Vagina (tissue), 2 donors: ENCODE data around the gene FKBP15. TPM values are rescaled to one million over a fixed set of nuclear protein-coding genes. Genes with fewer than 3 reads are reported as not detected.
A peak's percentile ranks its signal among the peaks of the same experiment; 100 is the strongest.
"Not testable (repeated sequence)": the region's sequence is repeated elsewhere in the genome, so short reads cannot be mapped to it uniquely, and the experiment has no call there.

ENCODE experiments used
- DNase-seq, 2 donors: peaks; one replicate each; pipeline ENCODE4 v3.0.0-alpha.2; 2017; ENCODE audit errors: extremely low spot score in 2 of 2
- H3K27ac ChIP-seq: fragments of 200-600 bp; sonication (generic); one replicate; pipeline ENCODE4 v1.5.1; 2019
- H3K27me3 ChIP-seq: fragments of 200-600 bp; sonication (generic); one replicate; pipeline ENCODE4 v1.5.1; 2019
- H3K36me3 ChIP-seq, 2 donors: fragments of 200-600 bp; sonication (generic); one replicate each; pipeline ENCODE4 v1.5.1; 2017 to 2019
- H3K4me1 ChIP-seq: fragments of 200-600 bp; sonication (generic); one replicate; pipeline ENCODE4 v1.5.1; 2019
- H3K4me3 ChIP-seq, 2 donors: fragments of 200-600 bp; sonication (generic); 1 replicate in 1 of 2; 2 replicates in 1 of 2; pipeline ENCODE4 v1.5.1; 2016 to 2019
- H3K9me3 ChIP-seq: fragments of 200-600 bp; sonication (generic); one replicate; pipeline ENCODE4 v1.5.1; 2019
- POLR2A ChIP-seq, 2 donors: fragments of 450-650 bp; IDR thresholded peaks; one replicate each; pipeline ENCODE4 v1.6.1; 2017; ENCODE audit warnings: antibody characterized with exemption in 2 of 2, mild to moderate bottlenecking in 2 of 2, moderate library complexity in 2 of 2
- POLR2AphosphoS5 ChIP-seq, 2 donors: sonication (generic); formaldehyde crosslinking; IDR thresholded peaks; one replicate each; pipeline ENCODE4 v1.9.0; 2017; ENCODE audit warnings: antibody characterized with exemption in 2 of 2, mild to moderate bottlenecking in 2 of 2, low read depth in 1 of 2; ENCODE audit not compliant: insufficient read depth in 1 of 2
- intact Hi-C: fragments of 100-400 bp; cut with DNase I; formaldehyde crosslinking; loops from one replicate; pipeline ENCODE4 v1.15.1; 2023
- total RNA-seq: library from RNA; depleted of rRNA; stranded (reverse); fragments of >200 nt; gene quantifications from one replicate; pipeline ENCODE4 v1.2.3, GENCODE V29; 2016
- TF ChIP-seq, protein P1 (sequence below), 3 experiments: fragments of 450-650 bp in 2 of 3; fragments of 200-600 bp in 1 of 3; sonication (generic) in 1 of 3; IDR thresholded peaks; one replicate each; pipeline ENCODE4 v1.5.1; 2017 to 2019; ENCODE audit warnings: antibody characterized with exemption in 3 of 3, mild to moderate bottlenecking in 2 of 3, moderate library complexity in 2 of 3

Gene FKBP15
- total RNA-seq, 1 donor from 2014 or later, result 28.7 TPM

DNA sequence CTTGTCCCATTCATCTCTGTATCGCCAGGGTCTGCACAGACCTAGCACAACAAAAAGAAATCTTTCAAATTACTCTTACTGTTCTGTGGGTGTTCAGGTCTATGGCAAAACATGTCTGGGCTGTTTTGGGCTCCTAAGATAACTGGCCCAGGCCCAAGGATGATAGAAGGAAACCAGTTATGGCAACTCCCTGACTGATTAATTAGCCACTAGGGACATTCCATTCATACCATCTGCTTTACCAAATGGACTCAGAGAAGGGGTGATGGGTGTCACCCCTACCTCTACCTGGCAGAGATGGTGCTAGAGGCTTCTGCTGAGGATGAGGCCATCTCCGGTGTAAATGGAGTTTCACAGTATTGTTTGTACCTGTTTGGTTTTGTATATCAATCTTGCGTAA, 68.4 kb downstream of the FKBP15 start:
- intact Hi-C loops, result no loop called here
- DNase-seq, result no peak
- no peak for TF ChIP-seq POLR2A (IDR thresholded peaks at IDR 0.05)
- TF ChIP-seq, protein P1, sequence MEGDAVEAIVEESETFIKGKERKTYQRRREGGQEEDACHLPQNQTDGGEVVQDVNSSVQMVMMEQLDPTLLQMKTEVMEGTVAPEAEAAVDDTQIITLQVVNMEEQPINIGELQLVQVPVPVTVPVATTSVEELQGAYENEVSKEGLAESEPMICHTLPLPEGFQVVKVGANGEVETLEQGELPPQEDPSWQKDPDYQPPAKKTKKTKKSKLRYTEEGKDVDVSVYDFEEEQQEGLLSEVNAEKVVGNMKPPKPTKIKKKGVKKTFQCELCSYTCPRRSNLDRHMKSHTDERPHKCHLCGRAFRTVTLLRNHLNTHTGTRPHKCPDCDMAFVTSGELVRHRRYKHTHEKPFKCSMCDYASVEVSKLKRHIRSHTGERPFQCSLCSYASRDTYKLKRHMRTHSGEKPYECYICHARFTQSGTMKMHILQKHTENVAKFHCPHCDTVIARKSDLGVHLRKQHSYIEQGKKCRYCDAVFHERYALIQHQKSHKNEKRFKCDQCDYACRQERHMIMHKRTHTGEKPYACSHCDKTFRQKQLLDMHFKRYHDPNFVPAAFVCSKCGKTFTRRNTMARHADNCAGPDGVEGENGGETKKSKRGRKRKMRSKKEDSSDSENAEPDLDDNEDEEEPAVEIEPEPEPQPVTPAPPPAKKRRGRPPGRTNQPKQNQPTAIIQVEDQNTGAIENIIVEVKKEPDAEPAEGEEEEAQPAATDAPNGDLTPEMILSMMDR (IDR thresholded peaks at IDR 0.05), result no peak
- no peak for TF ChIP-seq POLR2AphosphoS5 (IDR thresholded peaks at IDR 0.05; ENCODE audit: insufficient read depth in 1 of 2, low read depth in 1 of 2)

DNA sequence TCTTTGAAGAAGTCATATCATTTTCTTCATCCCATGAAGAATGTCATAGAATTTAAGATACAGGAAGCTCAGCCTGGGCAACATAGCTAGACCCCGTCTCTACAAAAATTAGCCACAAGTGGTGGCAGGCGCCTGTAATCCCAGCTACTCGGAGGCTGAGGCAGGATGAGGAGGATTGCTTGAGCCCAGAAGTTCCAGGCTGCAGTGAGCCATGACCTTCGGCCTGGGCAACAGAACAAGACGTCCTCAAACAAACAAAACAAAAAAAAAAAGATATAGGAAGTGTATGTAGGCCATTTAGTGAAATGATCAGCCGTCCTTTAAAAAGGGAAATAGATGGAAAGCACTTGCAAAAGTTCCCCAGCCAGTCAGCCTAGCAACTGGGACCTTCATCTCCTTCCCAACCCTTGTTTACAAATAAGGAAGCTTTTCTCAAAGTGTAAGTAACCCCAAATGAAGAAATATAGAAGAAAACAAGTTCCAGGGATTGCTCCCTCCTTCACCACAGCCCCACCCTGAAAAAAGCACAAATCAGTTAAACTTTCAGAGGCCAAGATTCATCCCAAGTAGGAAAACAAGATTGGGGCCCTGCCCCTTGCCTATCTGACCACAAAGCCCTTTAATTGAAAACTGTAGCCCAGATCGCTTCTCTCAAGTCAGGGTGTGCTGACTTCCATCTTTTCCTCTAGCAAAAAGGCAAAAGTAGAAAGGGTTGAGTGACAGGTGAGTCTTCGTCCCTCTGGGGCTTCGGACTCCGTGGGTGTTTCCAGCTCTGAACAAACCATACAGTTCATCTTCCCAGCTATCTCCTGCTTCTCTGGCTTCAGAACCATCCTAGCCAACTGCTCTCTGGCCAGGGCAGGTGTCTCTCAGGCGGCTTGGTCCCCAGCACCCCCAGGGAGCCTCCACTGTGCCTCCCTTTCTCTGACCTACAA, 69.1 kb downstream of the FKBP15 start:
- Histone ChIP-seq H3K4me3 (peak overlapping the region; percentile 95), H3K9me3 (no peaks in the 10 kb centered on the region), H3K36me3 (peaks cover 0 to 1% of the 10 kb centered on the region in 2 donors), H3K27me3 (no peaks in the 10 kb centered on the region), H3K4me1 (peaks cover 32% of the 10 kb centered on the region), H3K27ac (peak overlapping the region; percentile 90)
- intact Hi-C loops, result no loop called here
- peak in 1 of 2 donors; percentile 52 for DNase-seq
- TF ChIP-seq, protein P1 (IDR thresholded peaks at IDR 0.05), result no peak
- no peak for TF ChIP-seq POLR2AphosphoS5 (IDR thresholded peaks at IDR 0.05; ENCODE audit: insufficient read depth in 1 of 2, low read depth in 1 of 2)
- no peak for TF ChIP-seq POLR2A (IDR thresholded peaks at IDR 0.05)

More for the DNA sequence above, 68.4 kb downstream of the FKBP15 start:
- Histone ChIP-seq H3K4me1 (peaks cover 32% of the 10 kb centered on the region), H3K4me3 (peak overlapping the region in 1 of 2 donors; percentile 95), H3K36me3 (peaks cover 0 to 8% of the 10 kb centered on the region in 2 donors), H3K9me3 (no peaks in the 10 kb centered on the region), H3K27ac (peak overlapping the region; percentile 90), H3K27me3 (no peaks in the 10 kb centered on the region)

DNA sequence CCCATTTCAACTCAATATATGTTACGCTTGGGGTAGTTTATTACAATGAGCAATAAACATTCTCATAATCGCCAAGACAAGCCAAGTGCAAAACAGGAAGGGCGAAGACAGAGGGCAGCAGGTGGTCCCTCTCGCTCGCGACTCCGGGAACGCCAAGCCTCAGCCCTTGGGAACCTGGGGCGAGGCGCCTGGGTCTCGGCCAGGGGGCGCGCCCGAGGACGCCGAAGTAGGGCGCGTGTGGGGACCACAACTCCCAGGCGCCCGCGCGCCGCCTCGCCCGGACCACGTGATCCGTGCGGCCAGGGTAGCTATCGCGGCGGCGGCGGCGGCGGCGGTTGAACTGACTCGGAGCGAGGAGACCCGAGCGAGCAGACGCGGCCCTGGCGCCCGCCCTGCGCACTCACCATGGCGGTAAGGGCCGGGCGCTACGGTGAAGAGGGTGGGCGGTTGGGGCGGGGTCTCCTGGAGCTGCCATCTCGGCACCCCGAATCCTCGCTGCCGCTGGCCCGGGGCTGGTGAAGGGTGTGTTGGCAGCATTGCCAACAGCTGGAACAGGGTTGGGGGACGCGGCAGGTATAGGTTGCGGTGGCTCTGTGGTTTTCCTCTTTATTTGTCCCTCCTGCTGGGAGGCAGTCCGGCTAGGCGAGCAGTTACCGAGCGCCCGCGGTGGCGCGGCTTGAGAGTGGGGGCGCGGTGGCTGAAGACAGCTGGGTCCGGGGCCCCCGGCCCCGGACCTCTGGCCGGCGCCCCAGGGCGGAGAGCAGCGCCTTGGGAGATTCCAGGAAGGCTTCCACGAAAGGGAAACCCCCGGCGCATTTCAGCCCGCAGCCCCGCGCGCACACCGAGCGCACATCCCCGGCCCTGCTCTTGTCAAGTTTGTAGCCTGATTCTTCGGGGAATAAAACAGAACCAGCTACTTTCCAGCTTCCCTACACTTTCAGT, 70.1 kb downstream of the FKBP15 start, which contains the start of gene SLC31A2:
Gene SLC31A2 (plus strand): TSS at position 338 of the 942 bp plus-strand sequence. CDS start 68 bp downstream, at position 406.
- TF ChIP-seq, protein P1 (IDR thresholded peaks at IDR 0.05), result peak in 1 of 3 experiments; percentile 50
- TF ChIP-seq POLR2AphosphoS5 (IDR thresholded peaks at IDR 0.05; ENCODE audit: insufficient read depth in 1 of 2, low read depth in 1 of 2) (peak in 1 of 2 donors; percentile 71), POLR2A (IDR thresholded peaks at IDR 0.05) (peak in 1 of 2 donors; percentile 50)
- peak within 1 kb of the TSS; percentile 90 for H3K27ac ChIP-seq
- peaks cover 32% of the 10 kb centered on the region for H3K4me1 ChIP-seq
- no peaks in the 10 kb centered on the region for H3K27me3 ChIP-seq
- H3K4me3 ChIP-seq, result peak within 1 kb of the TSS; percentile 95
- no peaks in the 10 kb centered on the region for H3K9me3 ChIP-seq
- no peak for DNase-seq
- H3K36me3 ChIP-seq, result no peaks in the 10 kb centered on the region
- intact Hi-C loops, result no loop called here

DNA sequence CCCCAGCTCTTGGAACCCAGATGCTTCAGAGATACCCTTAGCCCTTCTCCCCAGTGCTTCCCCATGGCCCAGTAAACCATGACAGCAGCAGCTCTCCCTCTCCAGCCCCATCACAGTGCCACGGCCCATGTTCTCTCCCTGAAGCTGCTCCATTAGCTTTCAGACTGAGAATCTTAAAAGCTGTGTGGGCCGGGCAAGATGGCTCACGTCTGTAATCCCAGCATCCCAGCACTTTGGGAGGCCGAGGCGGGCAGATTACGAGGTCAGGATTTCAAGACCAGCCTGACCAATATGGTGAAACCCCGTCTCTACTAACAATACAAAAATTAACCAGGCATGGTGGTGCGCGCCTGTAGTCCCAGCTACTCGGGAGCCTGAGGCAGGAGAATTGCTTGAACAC, 71.5 kb downstream of the FKBP15 start:
- H3K4me3 ChIP-seq, DNase-seq, H3K27ac ChIP-seq, H3K27me3 ChIP-seq, H3K9me3 ChIP-seq, H3K36me3 ChIP-seq, intact Hi-C loops: not testable (repeated sequence)
- H3K4me1 ChIP-seq, result peaks cover 27% of the 10 kb centered on the region
